ENCODE results near the gene ACVR1C. TPM values are rescaled to one million over a fixed set of nuclear protein-coding genes. Genes with fewer than 3 reads are reported as not detected.

ACVR1C gene
- total RNA-seq: under 1 TPM in 2 of 4 donors, not detected in 2; 0.04 to 0.19 TPM

DNA sequence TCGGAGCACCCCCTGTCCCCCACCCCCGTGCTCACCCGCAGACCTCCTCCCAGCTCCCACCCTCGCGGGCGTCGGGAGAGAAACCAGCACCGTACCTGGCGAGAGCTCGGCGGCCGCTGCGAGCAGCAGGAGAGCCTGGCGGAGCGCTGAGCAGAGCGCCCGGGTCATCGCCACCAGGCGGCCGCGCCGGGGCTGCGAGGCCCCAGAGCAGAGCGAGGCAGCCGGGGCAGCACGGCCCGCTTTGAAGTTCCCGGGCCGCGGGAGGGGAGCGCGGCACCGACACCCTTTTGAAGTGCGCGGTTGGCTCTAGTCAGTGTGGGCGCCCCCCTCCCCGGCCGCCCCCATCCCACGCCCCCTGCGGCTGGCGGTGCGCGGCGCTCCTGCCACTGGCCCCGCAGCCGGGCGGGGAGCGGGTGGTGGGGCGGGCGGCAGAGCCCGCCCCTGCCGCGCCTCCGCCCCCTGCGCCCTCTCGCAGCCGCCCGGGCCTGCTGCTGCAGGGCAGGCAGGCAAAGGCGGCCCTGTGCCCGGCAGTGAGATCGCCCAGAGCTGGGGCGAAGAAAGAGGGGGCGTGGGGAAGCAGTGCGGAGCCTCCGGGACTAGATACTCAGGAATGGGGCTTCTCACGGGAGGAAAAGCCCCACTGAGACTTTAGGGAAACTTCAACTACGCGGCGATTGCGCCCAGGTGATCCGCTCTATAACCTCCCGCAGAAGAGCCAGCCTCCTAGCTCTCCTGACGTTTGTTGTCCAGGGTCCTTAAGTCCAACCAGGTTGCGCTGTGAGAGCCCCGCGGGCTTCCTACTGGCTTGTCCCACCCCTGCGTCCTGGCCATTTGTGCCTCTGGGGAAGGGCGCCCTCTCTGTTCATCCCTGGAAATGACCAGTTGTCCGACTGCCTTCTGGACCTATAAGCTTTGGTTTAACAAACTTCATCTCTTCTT is at the start of gene ACVR1C:
Gene ACVR1C, minus strand, starts transcription at position 388 of the 939 bp plus-strand sequence. Its CDS starts 220 bp downstream, at position 168.
- intact Hi-C loops (cut with DNase I): no loop called here
- H3K27ac ChIP-seq: peak within 1 kb of the TSS in 3 of 4 donors; percentile 33 to 53 (median 42)
- H3K9me3 ChIP-seq: no peaks in the 10 kb centered on the region
- H3K27me3 ChIP-seq: peaks cover 0 to 13% (median 0%) of the 10 kb centered on the region in 4 donors
- TF ChIP-seq, protein P1, sequence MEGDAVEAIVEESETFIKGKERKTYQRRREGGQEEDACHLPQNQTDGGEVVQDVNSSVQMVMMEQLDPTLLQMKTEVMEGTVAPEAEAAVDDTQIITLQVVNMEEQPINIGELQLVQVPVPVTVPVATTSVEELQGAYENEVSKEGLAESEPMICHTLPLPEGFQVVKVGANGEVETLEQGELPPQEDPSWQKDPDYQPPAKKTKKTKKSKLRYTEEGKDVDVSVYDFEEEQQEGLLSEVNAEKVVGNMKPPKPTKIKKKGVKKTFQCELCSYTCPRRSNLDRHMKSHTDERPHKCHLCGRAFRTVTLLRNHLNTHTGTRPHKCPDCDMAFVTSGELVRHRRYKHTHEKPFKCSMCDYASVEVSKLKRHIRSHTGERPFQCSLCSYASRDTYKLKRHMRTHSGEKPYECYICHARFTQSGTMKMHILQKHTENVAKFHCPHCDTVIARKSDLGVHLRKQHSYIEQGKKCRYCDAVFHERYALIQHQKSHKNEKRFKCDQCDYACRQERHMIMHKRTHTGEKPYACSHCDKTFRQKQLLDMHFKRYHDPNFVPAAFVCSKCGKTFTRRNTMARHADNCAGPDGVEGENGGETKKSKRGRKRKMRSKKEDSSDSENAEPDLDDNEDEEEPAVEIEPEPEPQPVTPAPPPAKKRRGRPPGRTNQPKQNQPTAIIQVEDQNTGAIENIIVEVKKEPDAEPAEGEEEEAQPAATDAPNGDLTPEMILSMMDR (IDR thresholded peaks at IDR 0.05): peak; percentile 15 to 62 (median 32)
- TF ChIP-seq POLR2A (IDR thresholded peaks at IDR 0.05): no peak
- H3K36me3 ChIP-seq: no peaks in the 10 kb centered on the region
- 0 to 1% methylated on average over 4 to 27 of the region's 79 CpGs for WGBS, 2 donors
- DNase-seq: no peak
- peak within 1 kb of the TSS; percentile 44 to 71 (median 58) for H3K4me3 ChIP-seq
- peaks cover 8 to 18% (median 9%) of the 10 kb centered on the region in 3 donors for H3K4me1 ChIP-seq

DNA sequence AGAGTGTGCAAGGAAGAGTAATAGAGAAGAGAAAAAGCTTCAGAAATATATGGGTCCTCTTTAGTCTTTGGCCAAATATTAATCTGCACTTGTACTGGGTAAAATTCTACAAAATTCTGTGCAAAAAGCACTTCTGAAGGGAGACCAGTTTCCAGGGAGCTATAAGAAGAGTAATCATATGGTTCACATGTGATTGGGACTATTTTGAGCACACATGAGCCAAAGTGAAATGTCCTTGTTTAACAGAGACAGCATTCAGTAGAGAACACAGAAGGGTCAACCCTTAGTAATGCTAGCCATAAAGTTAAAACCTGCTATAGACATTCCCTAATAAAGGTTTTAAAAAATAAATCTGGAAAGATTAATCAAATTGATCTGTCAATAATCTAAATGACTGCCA is 49.3 kb upstream of the ACVR1C start:
- Histone ChIP-seq H3K9me3 (no peaks in the 10 kb centered on the region), H3K27me3 (no peaks in the 10 kb centered on the region), H3K4me1 (no peaks in the 10 kb centered on the region), H3K27ac (no peak overlapping the region), H3K36me3 (no peaks in the 10 kb centered on the region), H3K4me3 (no peak overlapping the region)
- TF ChIP-seq POLR2A (IDR thresholded peaks at IDR 0.05): no peak
- TF ChIP-seq, protein P1 (IDR thresholded peaks at IDR 0.05): no peak
- DNase-seq: no peak
- intact Hi-C loops (cut with DNase I): no loop called here

DNA sequence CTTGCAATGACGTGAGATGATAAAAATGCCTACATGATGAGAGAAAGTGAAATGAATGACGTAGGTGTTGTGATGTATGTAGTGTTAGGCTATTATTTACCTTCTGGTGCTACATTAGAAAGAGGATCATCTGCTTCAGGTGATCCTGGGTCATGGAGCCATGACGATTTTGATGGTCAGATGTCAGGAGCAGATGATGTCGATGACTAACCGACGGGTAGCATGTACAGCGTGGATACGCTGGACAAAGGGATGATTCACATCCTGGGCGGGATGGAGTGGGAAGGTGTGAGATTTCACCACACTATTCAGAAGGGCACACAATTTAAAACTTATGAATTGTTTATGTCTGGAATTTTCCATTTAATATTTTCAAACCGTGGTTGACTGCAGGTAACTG is 43.5 kb upstream of the ACVR1C start:
- Histone ChIP-seq H3K36me3 (no peaks in the 10 kb centered on the region), H3K4me3 (no peak overlapping the region), H3K4me1 (no peaks in the 10 kb centered on the region), H3K27me3 (no peaks in the 10 kb centered on the region), H3K27ac (no peak overlapping the region), H3K9me3 (no peaks in the 10 kb centered on the region)
- intact Hi-C loops (cut with DNase I): no loop called here
- no peak for DNase-seq
- TF ChIP-seq POLR2A (IDR thresholded peaks at IDR 0.05): no peak
- TF ChIP-seq, protein P1 (IDR thresholded peaks at IDR 0.05): no peak
- 70 to 78% methylated on average over 10 of the region's 10 CpGs for WGBS, 2 donors

DNA sequence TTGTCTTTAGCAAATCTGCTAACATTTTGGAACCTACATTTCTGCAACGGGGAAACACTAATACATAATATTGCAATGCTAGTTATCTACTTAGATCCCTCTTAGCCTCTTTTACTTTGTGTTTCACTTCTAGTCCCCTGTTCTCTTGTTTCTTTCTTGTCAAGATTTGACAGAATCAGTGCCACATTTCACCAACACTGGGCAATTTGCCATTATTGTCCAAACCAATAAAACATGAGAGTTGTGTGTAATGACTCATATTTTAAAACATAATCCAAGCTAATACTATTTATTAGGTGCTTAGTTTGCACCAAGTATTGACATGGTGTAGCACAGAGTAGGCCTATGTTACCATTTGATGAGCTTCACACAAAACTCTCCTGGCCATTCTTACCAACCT is 33.7 kb upstream of the ACVR1C start:
- no peaks in the 10 kb centered on the region for H3K4me1 ChIP-seq
- no peaks in the 10 kb centered on the region for H3K27me3 ChIP-seq
- H3K36me3 ChIP-seq: no peaks in the 10 kb centered on the region
- no peaks in the 10 kb centered on the region for H3K9me3 ChIP-seq
- DNase-seq: no peak
- H3K27ac ChIP-seq: no peak overlapping the region
- WGBS, 2 donors: 70 to 84% methylated on average over 1 of the region's 1 CpG
- TF ChIP-seq, protein P1 (IDR thresholded peaks at IDR 0.05): no peak
- TF ChIP-seq POLR2A (IDR thresholded peaks at IDR 0.05): no peak
- intact Hi-C loops (cut with DNase I): no loop called here
- no peak overlapping the region for H3K4me3 ChIP-seq

DNA sequence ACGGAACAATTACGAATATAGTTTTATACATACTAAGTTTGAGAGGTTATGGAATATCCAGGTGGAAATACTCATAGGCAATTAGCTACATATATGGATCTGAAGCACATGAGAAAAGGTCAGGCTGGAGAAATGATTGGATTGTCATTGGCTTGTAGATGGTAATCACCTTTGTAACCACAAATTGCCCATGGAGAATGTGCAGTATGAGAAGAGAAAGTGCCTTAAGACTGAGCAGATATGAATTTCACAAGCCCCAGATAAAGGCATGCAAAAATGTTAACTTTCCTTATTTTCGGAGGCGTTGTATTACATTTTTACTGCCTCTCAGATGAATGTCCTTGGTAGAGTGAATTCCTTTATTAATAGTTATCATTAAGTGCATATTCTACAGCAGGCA is 33.1 kb upstream of the ACVR1C start:
- H3K27me3 ChIP-seq: no peaks in the 10 kb centered on the region
- no peak for DNase-seq
- H3K9me3 ChIP-seq: no peaks in the 10 kb centered on the region
- intact Hi-C loops (cut with DNase I): no loop called here
- H3K4me3 ChIP-seq: no peak overlapping the region
- WGBS, 2 donors: 71 to 82% methylated on average over 4 of the region's 4 CpGs
- TF ChIP-seq, protein P1 (IDR thresholded peaks at IDR 0.05): no peak
- TF ChIP-seq POLR2A (IDR thresholded peaks at IDR 0.05): no peak
- H3K36me3 ChIP-seq: no peaks in the 10 kb centered on the region
- no peaks in the 10 kb centered on the region for H3K4me1 ChIP-seq
- H3K27ac ChIP-seq: no peak overlapping the region

All from esophagus squamous epithelium (tissue), 5 donors.